ENCODE data around the gene AGRN. TPM values are rescaled to one million over a fixed set of nuclear protein-coding genes. Genes with fewer than 3 reads are reported as not detected.
"Not testable (repeated sequence)": the region's sequence is repeated elsewhere in the genome, so short reads cannot be mapped to it uniquely, and the experiment has no call there.

Gene AGRN
- total RNA-seq, 1 experiment from 2014 or later = 134 TPM

GRCh38 chr1:1101503-1101902, 81.6 kb downstream of the AGRN start:
- H3K9ac ChIP-seq (ENCODE audit: low read length) = no peak overlapping the region
- H3K79me2 ChIP-seq (ENCODE audit: insufficient read depth, low read length) = peaks cover 12% of the 10 kb centered on the region
- ATAC-seq (no peak), DNase-seq (ENCODE audit: low read depth, low spot score) (no peak)
- no peaks in the 10 kb centered on the region for H3K36me3 ChIP-seq (ENCODE audit: control insufficient read depth in 1 of 2, insufficient read depth in 2 of 2, low read length in 2 of 2)
- no peaks in the 10 kb centered on the region for H3K27me3 ChIP-seq (ENCODE audit: insufficient read depth, low read length)
- TF ChIP-seq EZH2 (IDR thresholded peaks at IDR 0.05) (no peak), TCF7L2 (IDR thresholded peaks at IDR 0.05; ENCODE audit: borderline replicate concordance, extremely low read depth, insufficient read depth, insufficient read length) (no peak), SP1 (IDR thresholded peaks at IDR 0.05; ENCODE audit: low read depth) (no peak), SRF (IDR thresholded peaks at IDR 0.05; ENCODE audit: low read depth) (no peak), FOSL1 (IDR thresholded peaks at IDR 0.05; ENCODE audit: low read depth) (no peak), RAD21 (IDR thresholded peaks at IDR 0.05; ENCODE audit: low read depth) (no peak), MAX (IDR thresholded peaks at IDR 0.05) (no peak), CBX3 (IDR thresholded peaks at IDR 0.05; ENCODE audit: low read depth) (no peak), ZNF274 (IDR thresholded peaks at IDR 0.05; ENCODE audit: low read depth, low read length) (no peak)
- TF ChIP-seq, protein P1, sequence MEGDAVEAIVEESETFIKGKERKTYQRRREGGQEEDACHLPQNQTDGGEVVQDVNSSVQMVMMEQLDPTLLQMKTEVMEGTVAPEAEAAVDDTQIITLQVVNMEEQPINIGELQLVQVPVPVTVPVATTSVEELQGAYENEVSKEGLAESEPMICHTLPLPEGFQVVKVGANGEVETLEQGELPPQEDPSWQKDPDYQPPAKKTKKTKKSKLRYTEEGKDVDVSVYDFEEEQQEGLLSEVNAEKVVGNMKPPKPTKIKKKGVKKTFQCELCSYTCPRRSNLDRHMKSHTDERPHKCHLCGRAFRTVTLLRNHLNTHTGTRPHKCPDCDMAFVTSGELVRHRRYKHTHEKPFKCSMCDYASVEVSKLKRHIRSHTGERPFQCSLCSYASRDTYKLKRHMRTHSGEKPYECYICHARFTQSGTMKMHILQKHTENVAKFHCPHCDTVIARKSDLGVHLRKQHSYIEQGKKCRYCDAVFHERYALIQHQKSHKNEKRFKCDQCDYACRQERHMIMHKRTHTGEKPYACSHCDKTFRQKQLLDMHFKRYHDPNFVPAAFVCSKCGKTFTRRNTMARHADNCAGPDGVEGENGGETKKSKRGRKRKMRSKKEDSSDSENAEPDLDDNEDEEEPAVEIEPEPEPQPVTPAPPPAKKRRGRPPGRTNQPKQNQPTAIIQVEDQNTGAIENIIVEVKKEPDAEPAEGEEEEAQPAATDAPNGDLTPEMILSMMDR (IDR thresholded peaks at IDR 0.05 in 2 of 3, conservative IDR thresholded peaks at IDR 0.05 in 1 of 3; ENCODE audit: borderline replicate concordance in 1 of 3, insufficient read depth in 1 of 3, low read depth in 2 of 3, low read length in 2 of 3) = no peak
- CTCF ChIA-PET = no interaction called here
- no peaks in the 10 kb centered on the region for H3K4me1 ChIP-seq (ENCODE audit: control insufficient read depth in 1 of 2, insufficient read depth in 2 of 2, low read length in 2 of 2)
- POLR2A ChIA-PET = no interaction called here
- intact Hi-C loops (cut with micrococcal nuclease) = no loop called here
- H4K20me1 ChIP-seq (ENCODE audit: insufficient read depth) = no peaks in the 10 kb centered on the region
- BruUV-seq (replicated peaks) = no TSS peak
- no peak overlapping the region for H2AFZ ChIP-seq (ENCODE audit: low read depth, low read length, poor library complexity, severe bottlenecking)
- no peak overlapping the region for H3K27ac ChIP-seq (ENCODE audit: low read depth, low read length)
- RAD21 ChIA-PET (ENCODE audit: low non-redundant PET in 1 of 2, low total read pairs in 2 of 2, uncharacterized antibody in 2 of 2, unreplicated experiment in 2 of 2) = no interaction called here
- H3K9me3 ChIP-seq (ENCODE audit: control insufficient read depth in 1 of 2, insufficient read depth in 1 of 2, low read depth in 1 of 2, low read length in 2 of 2) = peaks cover 0 to 7% of the 10 kb centered on the region in 2 experiments; a peak in 2 of 4 replicates
- no peak overlapping the region for H3K4me3 ChIP-seq (replicated peaks in 1 of 2; ENCODE audit: low read depth in 1 of 2, low read length in 2 of 2)
- H3K9me2 ChIP-seq (ENCODE audit: insufficient read depth) = no peaks in the 10 kb centered on the region
- H3K4me2 ChIP-seq (ENCODE audit: low read length) = no peak overlapping the region

DNA sequence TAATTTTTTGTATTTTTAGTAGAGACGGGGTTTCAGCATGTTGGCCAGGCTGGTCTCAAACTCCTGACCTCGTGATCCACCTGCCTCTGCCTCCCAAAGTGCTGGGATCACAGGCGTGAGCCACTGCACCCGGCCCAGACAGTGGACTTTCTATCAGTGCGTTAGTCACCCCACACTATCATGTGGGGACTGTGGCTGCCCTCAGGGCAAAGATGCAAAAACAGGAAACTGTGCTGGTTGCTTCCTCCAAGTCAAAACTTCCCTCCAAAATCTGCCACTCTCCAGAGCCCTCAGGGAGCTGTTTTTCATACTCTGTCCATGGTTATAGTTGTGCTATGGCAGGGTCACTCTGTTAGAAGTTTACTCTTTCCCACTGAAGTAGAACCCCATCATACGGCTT, 84.2 kb downstream of the AGRN start:
- H3K9me3 ChIP-seq (ENCODE audit: control insufficient read depth in 1 of 2, insufficient read depth in 1 of 2, low read depth in 1 of 2, low read length in 2 of 2); DNase-seq (ENCODE audit: low read depth, low spot score); H3K27ac ChIP-seq (ENCODE audit: low read depth, low read length); H3K9ac ChIP-seq (ENCODE audit: low read length); H3K4me1 ChIP-seq (ENCODE audit: control insufficient read depth in 1 of 2, insufficient read depth in 2 of 2, low read length in 2 of 2); H2AFZ ChIP-seq (ENCODE audit: low read depth, low read length, poor library complexity, severe bottlenecking); CTCF ChIA-PET; H3K9me2 ChIP-seq (ENCODE audit: insufficient read depth); H3K4me3 ChIP-seq (replicated peaks in 1 of 2; ENCODE audit: low read depth in 1 of 2, low read length in 2 of 2); BruUV-seq (replicated peaks); H3K36me3 ChIP-seq (ENCODE audit: control insufficient read depth in 1 of 2, insufficient read depth in 2 of 2, low read length in 2 of 2); H3K4me2 ChIP-seq (ENCODE audit: low read length); H4K20me1 ChIP-seq (ENCODE audit: insufficient read depth); intact Hi-C loops (cut with micrococcal nuclease); H3K27me3 ChIP-seq (ENCODE audit: insufficient read depth, low read length); RAD21 ChIA-PET (ENCODE audit: low non-redundant PET in 1 of 2, low total read pairs in 2 of 2, uncharacterized antibody in 2 of 2, unreplicated experiment in 2 of 2); ATAC-seq: not testable (repeated sequence)
- peaks cover 23% of the 10 kb centered on the region for H3K79me2 ChIP-seq (ENCODE audit: insufficient read depth, low read length)
- POLR2A ChIA-PET = interaction anchor here (0.6 to 1.2 kb wide), 2 partner anchors 24 to 30 kb away, joined by 3 to 4 read pairs; partner anchors contain the start of gene RNF223

Other genes with a start within 250 kb of the AGRN start
- gene SAMD11, start 96.2 kb upstream of the AGRN start, total RNA-seq (2021; ENCODE audit: unreplicated experiment) = 11.5 TPM
- 260 TPM for gene NOC2L, start 60.9 kb upstream of the AGRN start, total RNA-seq (2021; ENCODE audit: unreplicated experiment)
- 100.0 TPM for gene KLHL17, start 59.5 kb upstream of the AGRN start, total RNA-seq (2021; ENCODE audit: unreplicated experiment)
- 11.6 TPM for gene PLEKHN1, start 53.6 kb upstream of the AGRN start, total RNA-seq (2021; ENCODE audit: unreplicated experiment)
- 0.39 TPM for gene PERM1, start 38.0 kb upstream of the AGRN start, total RNA-seq (2021; ENCODE audit: unreplicated experiment)
- 145 TPM for gene HES4, start 20.0 kb upstream of the AGRN start, total RNA-seq (2021; ENCODE audit: unreplicated experiment)
- 140 TPM for gene ISG15, start 6.6 kb upstream of the AGRN start, total RNA-seq (2021; ENCODE audit: unreplicated experiment)
- gene RNF223, start 54.2 kb downstream of the AGRN start, total RNA-seq (2021; ENCODE audit: unreplicated experiment) = 6.3 TPM
- 22.7 TPM for gene C1orf159, start 96.0 kb downstream of the AGRN start, total RNA-seq (2021; ENCODE audit: unreplicated experiment)
- gene TTLL10, start 153.8 kb downstream of the AGRN start, total RNA-seq (2021; ENCODE audit: unreplicated experiment) = 0.10 TPM
- gene TNFRSF18, start 186.5 kb downstream of the AGRN start, total RNA-seq (2021; ENCODE audit: unreplicated experiment) = 56.2 TPM
- 0.37 TPM for gene TNFRSF4, start 194.0 kb downstream of the AGRN start, total RNA-seq (2021; ENCODE audit: unreplicated experiment)
- 133 TPM for gene SDF4, start 211.9 kb downstream of the AGRN start, total RNA-seq (2021; ENCODE audit: unreplicated experiment)
- 16.3 TPM for gene B3GALT6, start 212.1 kb downstream of the AGRN start, total RNA-seq (2021; ENCODE audit: unreplicated experiment)
- 6.9 TPM for gene C1QTNF12, start 226.6 kb downstream of the AGRN start, total RNA-seq (2021; ENCODE audit: unreplicated experiment)

Data from HCT116 (cell line).